GM19023 (cell line): ENCODE results near the gene TPGS1.

Experiments used
- ATAC-seq: cut with Tn5 transposase; IDR thresholded peaks from one replicate; pipeline ENCODE4 v1.9.1; 2021; ENCODE audit warnings: mild to moderate bottlenecking, moderate library complexity; ENCODE audit not compliant: unreplicated experiment

The TPGS1 gene

DNA sequence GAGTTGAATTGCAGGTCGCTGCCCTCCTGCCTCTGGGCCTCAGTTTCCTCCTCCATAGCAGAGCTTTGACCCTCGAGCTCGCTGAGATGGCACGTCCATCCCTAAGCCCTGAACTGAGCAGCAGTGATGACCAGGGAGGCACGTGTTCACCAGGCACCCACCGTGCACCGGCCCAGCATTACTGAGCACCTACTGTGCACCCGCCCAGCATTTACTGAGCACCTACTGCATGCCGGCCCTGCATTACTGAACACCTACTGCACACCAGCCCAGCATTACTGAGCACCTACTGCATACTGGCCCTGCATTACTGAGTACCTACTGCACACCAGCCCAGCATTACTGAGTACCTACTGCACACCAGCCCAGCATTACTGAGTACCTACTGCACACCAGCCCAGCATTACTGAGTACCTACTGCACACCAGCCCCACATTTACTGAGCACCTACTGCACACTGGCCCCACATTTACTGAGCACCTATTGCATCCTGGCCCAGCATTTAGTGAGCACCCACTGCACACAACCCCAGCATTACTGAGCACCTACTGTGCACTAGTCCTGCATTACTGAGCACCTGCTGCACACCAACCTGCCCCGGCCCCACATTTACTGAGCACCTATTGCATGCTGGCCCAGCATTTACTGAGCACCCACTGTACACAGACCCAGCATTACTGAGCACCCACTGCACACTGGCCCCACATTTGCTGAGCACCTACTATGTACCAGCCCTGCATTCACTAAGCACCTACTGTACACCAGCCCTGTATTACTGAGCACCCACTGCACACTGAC lies 6.3 kb downstream of the TPGS1 start:
- ATAC-seq = no peak

DNA sequence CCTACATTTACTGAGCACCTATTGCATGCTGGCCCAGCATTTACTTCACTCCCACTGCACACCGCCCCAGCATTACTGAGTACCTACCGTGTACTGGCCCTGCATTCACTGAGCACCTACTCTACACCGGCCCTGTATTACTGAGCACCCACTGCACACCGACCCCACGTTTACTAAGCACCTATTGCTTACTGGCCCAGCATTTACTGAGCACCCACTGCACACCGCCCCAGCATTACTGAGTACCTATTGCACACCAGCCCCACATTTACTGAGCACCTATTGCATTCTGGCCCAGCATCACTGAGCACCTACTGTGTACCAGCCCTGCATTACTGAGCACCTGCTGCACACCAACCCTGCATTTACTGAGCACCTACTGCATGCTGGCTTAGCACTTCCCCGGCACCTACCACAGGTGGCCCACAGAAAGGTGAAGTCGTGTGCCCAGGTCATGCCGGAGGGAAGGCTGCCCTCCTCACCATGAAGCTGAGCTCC lies 6.9 kb downstream of the TPGS1 start:
- ATAC-seq = no peak

GRCh38 chr19:517721-518597 lies 10.7 kb downstream of the TPGS1 start:
- no peak for ATAC-seq

DNA sequence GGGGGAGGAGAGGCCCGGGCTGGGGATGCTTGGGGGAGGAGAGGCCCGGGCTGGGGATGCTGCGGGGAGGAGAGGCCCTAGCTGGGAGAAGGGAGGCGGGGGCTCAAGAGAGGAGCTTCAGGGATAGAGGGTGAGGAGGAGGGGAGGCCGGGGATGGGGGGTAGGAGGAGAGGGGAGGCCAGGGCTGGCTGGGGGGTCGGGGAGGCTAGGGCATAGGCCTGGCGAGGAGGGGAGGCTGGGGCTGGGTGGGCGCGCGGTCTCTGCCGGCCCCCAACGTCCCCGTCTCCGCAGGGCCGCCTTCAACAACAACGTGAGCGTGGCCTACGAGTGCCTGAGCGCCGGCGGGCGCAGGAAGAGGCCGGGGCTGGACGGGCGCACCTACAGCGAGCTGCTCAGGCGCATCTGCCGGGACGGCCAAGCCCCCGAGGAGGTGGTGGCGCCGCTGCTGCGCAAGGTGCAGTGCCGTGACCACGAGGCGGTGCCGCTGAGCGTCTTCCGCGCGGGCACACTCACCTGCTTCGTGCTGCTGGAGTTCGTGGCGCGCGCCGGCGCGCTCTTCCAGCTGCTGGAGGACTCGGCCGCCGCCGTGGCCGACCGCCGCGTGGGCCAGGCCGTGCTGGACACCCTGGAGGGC lies 11.4 kb downstream of the TPGS1 start:
- no peak for ATAC-seq

GRCh38 chr19:519449-519865 lies 12.2 kb downstream of the TPGS1 start:
- no peak for ATAC-seq

DNA sequence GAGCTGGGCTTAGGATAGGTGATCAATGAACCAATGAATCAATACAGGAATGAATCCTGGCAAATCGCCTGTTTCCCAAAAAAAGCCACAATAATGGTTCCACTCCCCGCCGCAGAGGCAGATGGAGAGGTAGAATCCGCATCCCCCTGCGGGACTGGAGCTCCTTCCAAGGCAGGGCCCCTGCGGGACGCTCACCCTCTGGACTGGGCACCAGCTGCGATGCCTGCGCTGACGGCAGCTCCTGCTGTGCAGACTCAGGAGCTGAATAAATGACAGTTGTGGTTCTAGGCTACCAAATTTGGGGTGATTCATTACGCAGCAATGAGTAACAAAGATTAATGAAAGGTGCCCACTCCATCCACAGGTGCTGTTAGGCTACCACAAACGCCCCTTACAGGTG lies 15.4 kb downstream of the TPGS1 start:
- no peak for ATAC-seq

DNA sequence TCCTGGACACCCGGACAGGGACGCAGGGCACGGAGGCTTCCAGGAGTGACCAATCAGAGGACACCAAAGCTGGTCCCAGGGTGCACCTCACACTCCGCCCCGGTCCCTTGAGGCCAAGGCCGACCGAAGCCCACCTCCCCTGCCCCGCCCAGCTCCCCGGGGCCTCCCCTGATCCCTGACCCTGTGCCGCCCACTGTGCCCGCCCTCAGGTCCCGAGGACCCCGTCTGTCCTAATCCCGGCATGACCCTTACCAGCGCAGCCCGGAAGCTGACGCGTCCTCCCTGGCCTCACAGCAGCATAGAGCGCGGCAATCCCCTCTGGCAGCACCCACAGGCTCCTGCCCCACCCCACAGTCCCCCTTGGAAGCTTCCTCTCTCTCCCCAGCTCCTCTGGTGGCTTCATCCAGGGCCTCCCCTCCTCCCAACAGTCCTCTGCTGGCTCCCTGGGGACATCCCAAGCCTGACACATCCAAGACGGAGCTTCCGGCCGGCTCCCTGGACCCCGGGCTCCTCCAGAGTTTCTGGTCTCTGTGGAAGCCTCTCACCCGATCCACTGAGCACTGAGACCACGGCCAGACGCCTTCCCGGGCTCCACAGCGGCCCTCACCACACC lies 16.9 kb downstream of the TPGS1 start:
- no peak for ATAC-seq

DNA sequence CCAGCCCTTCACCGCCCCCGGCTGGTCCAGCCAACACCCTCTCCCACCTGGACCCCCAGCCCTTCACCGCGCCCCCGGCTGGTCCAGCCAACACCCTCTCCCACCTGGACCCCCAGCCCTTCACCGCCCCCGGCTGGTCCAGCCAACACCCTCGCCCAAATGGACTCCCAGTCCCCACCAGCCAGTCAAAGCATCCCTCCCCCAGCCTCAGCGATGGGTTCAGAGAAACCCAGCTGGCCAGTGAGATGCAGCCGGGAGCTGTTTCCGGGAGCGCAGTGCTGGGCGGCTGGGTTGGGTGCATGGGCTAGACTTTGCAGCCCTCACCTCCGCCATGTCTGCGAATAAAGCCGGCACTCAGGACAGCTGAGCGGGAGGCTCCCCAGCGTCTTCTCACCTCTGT lies 17.7 kb downstream of the TPGS1 start:
- ATAC-seq = no peak

DNA sequence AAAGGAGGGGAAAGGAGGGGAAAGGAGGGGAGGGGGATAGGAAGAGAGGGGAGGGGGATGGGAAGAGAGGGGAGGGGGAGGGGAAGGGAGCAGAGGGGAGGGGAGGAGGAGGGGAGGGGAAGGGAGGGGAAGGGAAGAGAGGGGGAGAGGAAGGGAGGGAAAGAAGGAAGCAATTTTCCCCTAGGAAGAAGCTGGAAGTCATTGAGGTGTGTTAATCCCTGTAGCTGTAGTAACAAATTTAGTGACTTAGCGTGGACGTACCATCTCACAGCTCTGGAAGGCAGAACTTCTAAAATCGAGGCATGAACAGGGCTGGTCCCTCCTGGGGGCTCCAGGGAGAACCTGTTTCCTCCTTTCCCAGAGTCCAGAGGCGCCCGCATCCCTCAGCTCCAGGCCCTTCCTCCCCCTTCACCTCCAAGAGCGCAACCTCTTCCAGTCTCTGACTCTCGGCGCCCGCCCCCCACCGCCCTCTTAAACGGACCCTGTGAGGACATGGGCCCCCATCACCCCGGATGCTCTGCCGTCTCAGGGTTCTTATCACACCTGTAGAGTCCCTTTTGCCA lies 18.6 kb downstream of the TPGS1 start:
- no peak for ATAC-seq

GRCh38 chr19:530134-531008 lies 23.1 kb downstream of the TPGS1 start:
- no peak for ATAC-seq

DNA sequence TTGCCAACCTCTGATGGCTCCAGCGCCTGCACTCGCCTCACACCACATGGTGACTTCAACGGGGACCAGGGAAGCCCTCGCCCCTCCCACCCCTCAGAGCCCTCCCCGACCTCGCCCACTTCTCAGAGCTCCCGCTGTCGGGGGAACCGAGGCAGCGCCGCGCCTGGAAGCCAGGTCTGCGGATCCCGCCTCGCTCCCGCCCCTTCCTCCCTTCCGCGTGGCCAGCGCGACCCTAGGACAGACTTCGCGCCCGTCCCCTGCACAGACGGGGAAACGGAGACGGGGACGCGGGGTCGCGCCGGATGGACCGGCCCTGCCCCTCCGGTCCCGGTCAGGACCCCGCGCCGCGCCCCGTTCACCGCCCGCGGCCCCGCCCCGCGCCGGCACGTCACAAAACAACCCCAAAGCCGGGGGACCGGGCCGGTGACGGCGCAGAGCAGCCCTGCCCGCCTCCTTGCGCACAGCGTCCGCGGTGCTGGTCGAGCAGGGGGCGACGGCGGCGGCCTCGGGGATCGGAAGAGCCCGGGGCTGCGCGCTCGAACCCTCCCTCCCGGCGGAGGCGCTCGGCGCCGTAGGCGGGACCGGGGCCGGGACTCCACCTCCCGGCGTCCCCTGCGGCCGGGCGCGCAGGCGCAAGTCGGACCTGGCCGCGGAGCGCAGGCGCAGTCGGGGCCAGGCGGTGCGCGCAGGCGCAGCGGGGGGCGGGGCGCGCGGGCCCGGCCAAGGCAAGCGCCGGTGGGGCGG lies 23.9 kb downstream of the TPGS1 start:
- peak; percentile 59 for ATAC-seq

GRCh38 chr19:531753-532560 lies 24.7 kb downstream of the TPGS1 start, which contains the start of gene CDC34:
Gene CDC34, plus strand, starts transcription at chr19:531760. Its CDS starts 172 bp downstream, at chr19:531932.
- peak; percentile 9 for ATAC-seq

- no peak for ATAC-seq
These were observed 25.5 kb downstream of the TPGS1 start for GRCh38 chr19:532561-533363.

DNA sequence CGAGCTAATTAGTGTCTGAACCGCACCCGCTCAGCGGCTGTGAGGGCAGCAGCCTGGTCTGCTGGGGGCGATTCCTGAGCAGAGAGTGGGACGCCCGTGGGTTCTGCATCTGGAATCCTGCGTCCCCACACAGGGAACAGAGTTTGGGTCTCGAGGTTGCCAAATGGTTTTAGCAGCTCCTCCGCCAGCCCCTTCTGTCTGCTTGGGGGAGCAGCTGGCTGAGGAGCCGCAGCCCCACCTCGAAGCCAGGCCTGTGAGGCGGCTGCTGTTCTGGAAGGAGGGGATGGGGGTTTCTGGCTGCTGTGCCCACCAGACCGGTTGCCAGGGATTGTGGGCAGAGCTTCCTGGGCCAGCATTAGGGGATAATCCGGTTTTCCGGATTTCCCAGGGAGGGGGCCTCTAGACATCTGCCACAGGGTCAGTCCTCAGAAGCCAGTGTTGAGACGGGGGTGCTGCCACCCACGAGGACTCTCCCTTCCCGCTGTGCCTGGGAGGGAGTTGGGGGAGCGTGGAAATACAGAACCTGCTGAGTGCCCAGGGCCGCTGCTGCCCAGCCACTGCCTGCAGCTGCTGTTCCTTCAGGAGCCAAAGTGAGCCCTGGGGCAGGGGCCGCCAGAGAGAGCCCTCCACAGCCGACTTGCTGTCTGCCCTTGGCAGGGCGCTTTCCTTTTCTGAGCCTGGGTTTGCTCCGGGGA lies 26.2 kb downstream of the TPGS1 start:
- ATAC-seq = no peak

- ATAC-seq = no peak
These were observed 26.8 kb downstream of the TPGS1 start for GRCh38 chr19:534088-534487.

GRCh38 chr19:535017-535835 lies 27.9 kb downstream of the TPGS1 start:
- no peak for ATAC-seq
